Mucosa of gallbladder (tissue), 1 donor: ENCODE measurements around the gene PVALEF. TPM values are rescaled to one million over a fixed set of nuclear protein-coding genes. Genes with fewer than 3 reads are reported as not detected.
"Not testable (repeated sequence)": the region's sequence is repeated elsewhere in the genome, so short reads cannot be mapped to it uniquely, and the experiment has no call there.

Source experiments
- DNase-seq: peaks from one replicate; pipeline ENCODE4 v3.0.0-alpha.2; 2020; ENCODE audit warnings: low spot score
- total RNA-seq: library from RNA; stranded (reverse); gene quantifications from one replicate; pipeline ENCODE4 v1.2.1, GENCODE V29; 2021
- donor health status: DM: no; HTN: no; CAD: no.

The PVALEF gene
- total RNA-seq, 1 donor from 2014 or later = not detected

- no peak for DNase-seq
Observed at GRCh38 chr17:81218459-81218858, 53.2 kb downstream of the PVALEF start.

DNA sequence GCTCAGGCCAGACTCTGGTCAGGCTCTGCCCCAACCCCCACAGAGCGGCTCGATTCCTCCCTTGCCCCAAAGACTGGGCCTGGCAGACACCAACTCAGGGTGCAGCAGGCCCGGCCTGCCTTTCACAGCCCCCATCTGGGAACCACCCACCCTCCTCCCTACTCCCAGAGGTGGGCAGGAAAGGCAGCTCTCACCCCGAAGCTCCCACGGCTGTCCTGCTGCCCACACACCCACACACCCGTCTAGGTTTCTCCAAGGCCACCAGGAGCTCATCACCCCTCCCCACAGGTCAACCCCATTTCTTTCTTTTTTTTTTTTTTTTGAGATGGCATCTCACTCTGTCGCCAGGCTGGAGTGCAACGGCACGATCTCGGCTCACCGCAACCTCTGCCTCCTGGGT is 53.7 kb downstream of the PVALEF start:
- DNase-seq = no peak

- DNase-seq = no peak
Observed at GRCh38 chr17:81219476-81220180, 54.3 kb downstream of the PVALEF start.

GRCh38 chr17:81221371-81221841 is 56.1 kb downstream of the PVALEF start:
- no peak for DNase-seq

DNA sequence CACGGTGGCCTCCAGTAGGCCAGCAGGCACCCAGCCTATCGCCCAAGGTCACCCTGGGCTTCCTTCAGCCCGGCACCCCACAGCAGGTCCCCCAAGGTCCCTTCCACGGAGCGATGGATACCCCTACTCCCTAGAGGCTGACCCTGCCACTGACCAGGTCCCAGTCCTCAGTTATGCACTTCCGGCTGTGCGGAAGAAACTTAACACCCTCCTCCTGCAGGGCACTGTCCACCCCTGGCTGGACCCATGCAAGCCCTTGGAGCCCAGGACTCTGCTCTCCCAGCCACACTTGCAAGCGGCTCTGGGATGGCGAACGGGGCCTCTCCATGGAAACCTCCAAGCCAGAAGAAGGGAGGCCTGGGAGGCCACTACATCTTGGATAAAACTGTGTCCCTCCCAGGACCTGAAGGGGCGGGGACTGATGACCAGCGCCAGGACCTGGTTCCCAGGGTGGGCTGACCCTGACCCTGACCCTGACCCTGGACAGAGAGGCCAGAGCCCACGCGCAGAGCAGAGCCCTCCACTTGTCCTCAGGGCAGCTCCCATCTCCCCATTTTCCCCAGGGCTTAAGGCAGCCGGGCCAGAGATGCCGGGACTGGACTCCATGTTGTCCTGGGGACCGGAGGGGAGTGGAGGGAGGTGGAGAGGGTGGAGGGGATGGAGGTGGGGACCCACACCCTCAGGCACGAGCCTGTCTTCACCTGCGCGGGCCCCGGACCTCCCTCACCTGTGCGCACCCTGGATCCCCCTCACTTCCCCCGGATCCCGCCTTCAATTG is 56.7 kb downstream of the PVALEF start:
- DNase-seq = no peak

- no peak for DNase-seq
Observed at GRCh38 chr17:81222620-81222905, 57.3 kb downstream of the PVALEF start.

- DNase-seq = peak; percentile 99
Observed at GRCh38 chr17:81222906-81223761, 57.8 kb downstream of the PVALEF start, which contains the start of gene CEP131. Gene CEP131, minus strand, starts transcription at chr17:81222965. Its CDS starts 2,909 bp downstream, at chr17:81220056.

GRCh38 chr17:81223762-81224130 is 58.4 kb downstream of the PVALEF start:
- no peak for DNase-seq

DNA sequence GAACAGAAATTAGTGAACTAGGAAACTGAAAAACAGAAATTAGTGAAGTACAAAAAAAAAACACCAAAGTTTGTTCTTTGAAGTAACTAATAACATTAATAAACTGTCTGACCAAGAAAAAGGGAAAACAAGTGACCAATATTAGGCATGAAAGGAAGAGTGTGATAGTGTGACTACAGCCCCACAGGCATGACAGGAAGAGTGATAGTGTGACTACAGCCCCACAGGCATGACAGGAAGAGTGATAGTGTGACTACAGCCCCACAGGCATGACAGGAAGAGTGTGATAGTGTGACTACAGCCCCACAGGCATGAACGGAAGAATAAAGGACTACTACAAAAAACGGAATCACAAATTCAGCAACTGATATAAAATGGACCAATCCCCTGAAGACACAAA is 62.3 kb downstream of the PVALEF start:
- not testable (repeated sequence) for DNase-seq

- DNase-seq = no peak
Observed at GRCh38 chr17:81228420-81228819, 63.1 kb downstream of the PVALEF start.

- no peak for DNase-seq
Observed at GRCh38 chr17:81228834-81229665, 63.7 kb downstream of the PVALEF start.

DNA sequence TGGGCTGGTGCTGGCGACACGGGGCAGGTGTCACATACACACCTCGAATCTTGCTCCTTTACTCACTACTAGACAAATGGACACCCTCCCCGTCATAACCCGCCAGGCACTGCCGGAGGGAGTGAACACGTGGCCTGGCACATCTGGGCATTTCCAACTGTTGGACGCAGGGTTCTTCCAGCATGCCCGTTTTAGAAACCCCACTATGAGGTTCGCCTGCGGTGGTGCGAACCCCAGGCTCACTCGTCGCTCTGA is 64.3 kb downstream of the PVALEF start:
- DNase-seq = no peak

DNA sequence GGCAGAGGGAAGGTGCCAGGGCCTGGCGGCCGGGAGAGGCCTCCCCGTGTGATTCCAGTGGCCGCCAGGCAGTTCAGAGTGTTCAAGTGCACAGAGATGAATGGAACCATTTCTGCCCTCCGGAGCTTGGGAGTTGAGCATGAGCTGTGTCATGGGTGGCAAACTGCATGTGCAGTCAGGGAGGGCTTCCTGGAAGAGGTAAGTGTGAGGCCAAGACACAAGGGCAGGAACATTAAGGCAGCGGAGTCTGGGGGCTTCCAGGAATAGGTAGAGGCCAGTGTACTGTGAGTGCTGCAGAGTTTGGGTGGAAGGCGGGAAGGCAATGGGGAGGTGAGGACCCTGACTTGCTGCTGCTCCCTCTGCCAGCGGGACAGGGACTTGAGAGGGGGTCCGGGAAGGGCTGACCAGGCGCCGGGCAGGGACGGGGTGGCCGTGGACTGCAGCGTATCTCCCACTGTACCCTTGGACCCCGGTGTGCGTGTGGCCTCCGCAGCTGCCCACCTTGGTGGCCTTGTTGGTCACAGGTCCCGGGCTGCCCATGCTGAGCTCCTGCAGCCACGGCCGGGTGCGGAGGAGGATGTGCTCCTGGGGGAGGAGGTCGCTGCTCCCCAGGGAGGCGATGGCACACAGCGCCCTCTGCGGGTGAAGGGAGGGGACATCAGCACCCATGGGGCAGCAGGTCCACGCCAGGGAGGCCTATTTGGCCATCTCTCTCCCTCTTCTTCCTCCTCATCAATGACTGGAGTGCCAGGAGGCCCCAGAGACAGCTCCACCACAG is 64.9 kb downstream of the PVALEF start:
- DNase-seq = no peak

DNA sequence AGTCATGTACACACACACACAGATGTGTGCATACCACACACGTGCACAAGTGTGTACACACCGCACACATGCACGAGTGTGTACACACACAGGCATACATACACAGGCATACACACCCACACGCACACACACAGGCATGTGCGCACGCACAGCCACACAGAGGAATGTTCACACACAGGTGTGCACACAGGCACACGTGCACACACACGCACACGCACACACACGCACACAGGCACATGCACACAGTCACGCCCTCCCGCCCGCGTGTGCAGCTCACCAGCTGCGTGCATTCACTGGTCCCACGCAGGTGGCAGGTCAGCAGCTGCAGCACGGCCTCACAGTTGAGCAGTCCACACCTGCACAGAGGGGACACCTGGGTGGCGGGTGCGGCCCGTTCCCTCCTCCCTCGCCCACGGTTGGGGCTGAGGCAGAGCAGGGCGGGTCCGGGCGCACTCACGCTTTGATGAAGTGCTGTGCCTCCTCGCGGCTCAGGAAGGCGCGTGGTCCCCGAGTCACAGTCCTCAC is 65.9 kb downstream of the PVALEF start:
- no peak for DNase-seq

- DNase-seq = no peak
Observed at GRCh38 chr17:81231766-81232581, 66.7 kb downstream of the PVALEF start.

Other genes with a start within 250 kb of the PVALEF start
- gene CHMP6, start 173.7 kb upstream of the PVALEF start, total RNA-seq = 31.5 TPM
- 101 TPM for gene BAIAP2, start 130.4 kb upstream of the PVALEF start, total RNA-seq
- 14.2 TPM for gene AATK, start 714 bp downstream of the PVALEF start, total RNA-seq
- 12.7 TPM for gene CEP131, start 57.5 kb downstream of the PVALEF start, total RNA-seq
- gene TEPSIN, start 73.5 kb downstream of the PVALEF start, total RNA-seq = 57.9 TPM
- gene NDUFAF8, start 73.8 kb downstream of the PVALEF start, total RNA-seq = 38.1 TPM
- gene SLC38A10, start 129.8 kb downstream of the PVALEF start, total RNA-seq = 135 TPM
- 77.4 TPM for gene BAHCC1, start 229.9 kb downstream of the PVALEF start, total RNA-seq